T-helper 1 cell treated with Interleukin-12 subunit alpha and Interleukin-12 subunit beta and Interleukin-4 antibody, amounts not matched to agents 30 ng/mL and 1 ng/mL, for 36 hours (primary cell): ENCODE measurements around the gene TSEN54. TPM values are rescaled to one million over a fixed set of nuclear protein-coding genes. Genes with fewer than 3 reads are reported as not detected.

Experiments used
- intact Hi-C: fragments of 100-400 bp; cut with micrococcal nuclease; formaldehyde crosslinking; loops from one replicate; pipeline ENCODE4 v1.15.1; 2024
- total RNA-seq: library from RNA; stranded (reverse); gene quantifications from 2 replicates; pipeline ENCODE4 v1.2.3, GENCODE V29; 2022

The TSEN54 gene
- total RNA-seq, 1 donor from 2014 or later, result 65.2 TPM

GRCh38 chr17:75561927-75562603, 45.7 kb downstream of the TSEN54 start:
- intact Hi-C loops, result no loop called here

DNA sequence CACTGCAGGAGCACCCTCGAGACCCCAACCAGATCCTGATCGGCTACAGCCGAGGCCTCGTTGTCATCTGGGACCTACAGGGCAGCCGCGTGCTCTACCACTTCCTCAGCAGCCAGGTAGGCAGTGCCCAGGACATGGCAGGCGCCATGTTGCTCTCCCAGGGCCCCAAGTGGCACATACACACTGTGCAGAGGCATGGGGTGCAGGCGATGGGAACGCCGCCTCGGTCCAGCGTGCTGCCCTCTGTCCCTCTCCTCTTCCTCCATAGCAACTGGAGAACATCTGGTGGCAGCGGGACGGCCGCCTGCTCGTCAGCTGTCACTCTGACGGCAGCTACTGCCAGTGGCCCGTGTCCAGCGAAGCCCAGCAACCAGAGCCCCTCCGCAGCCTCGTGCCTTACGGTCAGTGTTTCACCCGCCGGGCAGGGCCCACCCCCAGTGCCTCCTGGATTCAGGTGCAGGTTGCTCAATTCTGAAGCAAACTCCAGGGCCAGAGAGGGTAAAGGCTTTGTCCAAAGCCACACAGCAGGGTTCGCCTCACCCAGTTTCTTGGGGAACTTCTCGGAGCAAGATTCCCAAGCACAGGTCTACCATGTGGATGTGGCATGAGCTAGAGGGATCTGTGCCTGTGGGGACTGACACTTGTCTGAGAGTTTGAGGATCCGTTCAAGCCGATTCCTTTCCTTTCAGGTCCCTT, 46.9 kb downstream of the TSEN54 start:
- intact Hi-C loops, result no loop called here

DNA sequence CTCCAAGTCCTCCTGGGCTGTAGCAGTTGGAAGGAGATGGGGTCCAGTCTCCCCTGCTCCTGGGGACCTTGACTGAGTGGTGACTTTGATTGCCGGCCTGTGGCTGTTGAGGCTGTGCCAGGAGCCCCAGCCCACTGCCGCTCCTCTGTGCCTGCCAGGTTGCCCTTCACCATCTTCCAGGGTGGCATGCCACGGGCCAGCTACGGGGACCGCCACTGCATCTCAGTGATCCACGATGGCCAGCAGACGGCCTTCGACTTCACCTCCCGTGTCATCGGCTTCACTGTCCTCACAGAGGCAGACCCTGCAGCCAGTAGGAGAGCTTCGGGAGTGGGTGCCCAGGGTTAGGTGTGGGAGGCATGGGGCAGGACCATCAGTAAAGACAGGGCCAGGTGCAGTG, 47.9 kb downstream of the TSEN54 start:
- intact Hi-C loops, result no loop called here

DNA sequence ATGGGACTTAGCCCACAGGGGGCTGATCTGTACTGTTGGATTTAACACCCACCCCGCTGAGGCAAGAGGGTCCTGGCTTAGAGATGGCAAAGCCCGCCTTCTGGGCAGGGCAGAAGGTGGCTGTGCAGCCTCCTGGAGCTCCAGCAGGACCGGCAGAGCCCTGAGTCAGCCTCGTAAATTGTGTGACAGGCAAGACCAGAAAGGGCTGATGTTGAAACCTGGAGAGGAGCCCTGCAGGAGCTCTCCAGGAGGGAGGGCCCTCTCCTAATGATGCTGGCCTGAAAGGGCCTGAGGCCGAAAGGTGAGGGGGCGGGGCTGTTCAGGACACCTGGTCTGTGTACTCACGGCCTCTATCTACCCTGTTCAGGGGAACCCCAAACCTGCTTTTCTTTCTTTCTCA, 48.7 kb downstream of the TSEN54 start:
- intact Hi-C loops, result no loop called here

GRCh38 chr17:75565618-75566017, 49.3 kb downstream of the TSEN54 start:
- intact Hi-C loops, result no loop called here

DNA sequence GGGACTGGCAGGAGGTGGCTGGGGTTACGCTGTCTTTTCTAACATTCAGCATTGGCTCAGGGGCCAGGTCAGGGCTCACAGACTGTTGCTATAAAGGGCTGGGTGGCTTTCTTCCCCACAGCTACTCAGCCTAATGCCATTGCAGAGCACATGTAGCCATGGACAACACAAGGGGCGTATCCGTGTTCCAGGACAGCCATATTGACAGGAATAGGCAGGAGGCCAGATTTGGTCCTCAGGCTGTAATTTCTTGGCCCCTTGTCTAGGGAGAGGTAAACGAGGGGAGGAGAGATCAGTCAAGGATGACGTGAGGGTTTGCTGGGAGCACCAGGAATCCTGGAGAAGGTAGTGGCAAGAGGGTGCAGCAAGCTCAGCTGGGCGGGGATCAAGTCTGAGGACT, 50.1 kb downstream of the TSEN54 start:
- intact Hi-C loops, result no loop called here

GRCh38 chr17:75566834-75567233, 50.5 kb downstream of the TSEN54 start:
- intact Hi-C loops, result no loop called here

GRCh38 chr17:75568412-75569255, 52.3 kb downstream of the TSEN54 start:
- intact Hi-C loops, result no loop called here

DNA sequence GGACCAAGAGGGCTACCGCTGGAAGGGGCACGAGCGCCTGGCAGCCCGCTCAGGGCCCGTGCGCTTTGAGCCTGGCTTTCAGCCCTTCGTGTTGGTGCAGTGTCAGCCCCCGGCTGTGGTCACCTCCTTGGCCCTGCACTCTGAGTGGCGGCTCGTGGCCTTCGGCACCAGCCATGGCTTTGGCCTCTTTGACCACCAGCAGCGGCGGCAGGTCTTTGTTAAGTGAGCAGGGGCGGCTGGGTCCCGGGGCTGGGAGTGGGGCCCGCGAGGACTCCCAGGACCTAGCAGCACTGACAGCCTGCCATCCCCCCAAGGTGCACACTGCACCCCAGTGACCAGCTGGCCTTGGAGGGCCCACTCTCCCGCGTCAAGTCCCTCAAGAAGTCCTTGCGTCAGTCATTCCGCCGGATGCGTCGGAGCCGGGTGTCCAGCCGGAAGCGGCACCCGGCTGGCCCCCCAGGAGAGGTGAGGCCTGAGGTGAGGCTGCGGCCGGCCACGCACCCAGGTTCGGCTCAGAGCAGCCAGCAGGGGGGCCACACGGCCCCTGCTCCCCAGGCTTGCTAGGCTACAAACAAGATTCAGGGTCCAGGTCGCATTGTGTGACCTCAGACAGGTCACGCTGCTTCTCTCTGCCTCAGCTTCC, 53.8 kb downstream of the TSEN54 start:
- intact Hi-C loops, result no loop called here

DNA sequence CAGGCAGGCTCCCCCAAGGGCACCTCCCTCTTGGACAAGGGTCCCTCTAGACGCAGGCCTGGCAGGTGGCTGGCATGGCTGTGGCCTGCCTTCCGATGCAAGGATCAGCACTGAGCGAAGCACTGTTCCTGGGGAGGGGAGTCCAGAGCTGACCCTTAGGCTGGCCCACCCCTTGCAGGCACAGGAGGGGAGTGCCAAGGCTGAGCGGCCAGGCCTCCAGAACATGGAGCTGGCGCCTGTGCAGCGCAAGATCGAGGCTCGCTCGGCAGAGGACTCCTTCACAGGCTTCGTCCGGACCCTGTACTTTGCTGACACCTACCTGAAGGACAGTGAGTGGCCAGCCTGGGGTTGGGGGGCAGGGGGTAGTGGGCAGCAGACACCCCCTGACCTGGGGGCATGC, 54.4 kb downstream of the TSEN54 start:
- intact Hi-C loops, result loop anchor here (1.0 kb wide), 1 partner anchor 18 kb away; no protein-coding TSS in a partner anchor

DNA sequence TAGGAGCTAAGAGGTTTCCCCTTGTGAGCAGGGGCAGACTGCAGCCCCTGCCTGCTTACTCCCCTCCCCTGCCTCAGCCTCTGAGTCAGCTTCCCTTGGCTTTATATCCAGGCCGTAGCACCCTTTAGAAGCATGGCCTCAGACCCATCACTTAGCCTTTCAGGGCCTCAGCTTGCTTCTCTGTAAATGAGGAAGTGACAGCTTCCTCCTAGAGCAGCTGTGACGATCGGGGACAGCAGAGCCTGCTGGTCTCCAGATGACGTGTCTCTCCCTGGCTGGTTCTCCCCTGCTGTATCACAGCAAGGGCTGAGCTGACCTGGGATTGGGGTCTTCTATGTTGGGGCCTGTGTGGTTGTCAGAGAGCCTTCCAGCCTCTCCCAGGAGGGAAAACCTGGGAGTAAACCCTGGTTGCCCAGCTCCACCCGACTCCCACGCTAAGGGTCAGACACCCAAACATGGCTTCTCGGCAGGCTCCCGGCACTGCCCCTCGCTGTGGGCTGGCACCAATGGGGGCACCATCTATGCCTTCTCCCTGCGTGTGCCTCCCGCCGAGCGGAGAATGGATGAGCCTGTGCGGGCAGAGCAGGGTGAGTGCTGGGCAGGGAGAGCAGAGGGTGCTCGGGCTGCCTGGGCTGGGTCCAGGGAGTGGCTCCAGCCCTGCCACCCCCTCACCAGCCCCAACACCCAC, 55.0 kb downstream of the TSEN54 start:
- intact Hi-C loops, result loop anchor here (1.0 kb wide), 1 partner anchor 17 kb away; no protein-coding TSS in a partner anchor

DNA sequence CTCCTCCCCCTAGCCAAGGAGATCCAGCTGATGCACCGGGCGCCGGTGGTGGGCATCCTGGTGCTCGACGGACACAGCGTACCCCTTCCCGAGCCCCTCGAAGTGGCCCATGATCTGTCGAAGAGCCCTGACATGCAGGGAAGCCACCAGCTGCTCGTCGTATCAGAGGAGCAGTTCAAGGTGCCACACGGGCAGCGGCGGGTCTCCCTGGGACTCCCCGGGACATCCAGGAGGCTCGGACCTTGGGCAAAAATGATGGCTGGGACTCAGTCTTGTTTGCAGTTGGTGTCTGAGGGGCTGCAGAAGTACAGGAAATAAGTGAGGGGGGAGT, 55.5 kb downstream of the TSEN54 start:
- intact Hi-C loops, result loop anchor here (1.0 kb wide), 1 partner anchor 16 kb away; no protein-coding TSS in a partner anchor

DNA sequence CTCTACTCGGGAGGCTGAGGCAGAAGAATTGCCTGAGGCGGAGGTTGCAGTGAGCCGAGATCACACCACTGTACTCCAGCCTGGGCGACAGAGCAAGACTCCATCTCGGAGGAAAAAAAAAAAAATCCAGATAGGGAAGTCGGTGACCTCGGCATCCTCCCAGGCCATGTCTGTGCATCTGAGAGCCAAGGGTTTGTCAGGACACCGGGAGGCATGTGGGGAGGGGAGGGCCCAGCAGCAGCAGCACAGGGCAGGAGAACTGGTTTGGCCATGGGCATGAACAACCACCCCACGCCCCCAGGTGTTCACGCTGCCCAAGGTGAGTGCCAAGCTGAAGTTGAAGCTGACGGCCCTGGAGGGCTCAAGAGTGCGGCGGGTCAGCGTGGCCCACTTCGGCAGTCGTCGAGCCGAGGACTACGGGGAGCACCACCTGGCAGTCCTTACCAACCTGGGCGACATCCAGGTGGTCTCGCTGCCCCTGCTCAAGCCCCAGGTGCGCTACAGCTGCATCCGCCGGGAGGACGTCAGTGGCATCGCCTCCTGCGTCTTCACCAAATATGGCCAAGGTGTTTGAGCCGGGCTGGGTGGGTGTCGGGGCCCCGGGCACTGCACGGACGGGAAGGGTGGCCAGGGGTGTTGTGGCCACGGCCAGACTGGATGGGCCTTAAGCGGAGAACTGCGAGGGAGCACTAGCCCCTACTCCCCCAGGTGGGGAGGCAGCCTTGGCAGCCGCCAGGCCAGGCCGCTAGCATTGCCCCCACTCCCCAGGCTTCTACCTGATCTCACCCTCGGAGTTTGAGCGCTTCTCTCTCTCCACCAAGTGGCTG, 56.6 kb downstream of the TSEN54 start:
- intact Hi-C loops, result no loop called here

- intact Hi-C loops, result no loop called here
These were observed 57.2 kb downstream of the TSEN54 start for GRCh38 chr17:75573540-75573957.

DNA sequence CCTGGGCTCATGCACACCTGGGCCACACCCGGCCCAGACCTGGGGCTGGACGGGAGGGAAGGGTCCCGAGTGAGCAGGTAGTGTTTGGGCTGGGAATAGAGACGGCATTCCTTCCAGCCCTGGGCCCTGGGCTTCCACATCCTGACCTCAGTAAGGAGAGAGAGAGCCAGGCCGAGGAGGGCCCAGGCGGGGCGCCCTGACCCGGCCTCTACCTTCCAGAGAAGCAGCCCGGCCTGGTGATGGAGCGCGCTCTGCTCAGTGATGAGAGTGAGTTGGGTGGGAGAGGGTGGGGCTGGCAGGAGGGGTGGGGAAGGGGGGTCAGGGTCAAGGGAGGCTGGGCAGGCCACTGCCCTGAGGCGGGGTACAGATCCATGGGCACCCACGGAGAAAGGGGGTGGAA, 57.7 kb downstream of the TSEN54 start:
- intact Hi-C loops, result no loop called here

Other genes starting within 250 kb of the TSEN54 start
- 36.3 and 39.2 TPM in 2 replicates for gene MIF4GD, start 245.3 kb upstream of the TSEN54 start, total RNA-seq
- 48.4 and 52.7 TPM in 2 replicates for gene SLC25A19, start 227.1 kb upstream of the TSEN54 start, total RNA-seq
- 150 and 168 TPM in 2 replicates for gene GRB2, start 110.8 kb upstream of the TSEN54 start, total RNA-seq
- gene TMEM94, start 59.9 kb upstream of the TSEN54 start, total RNA-seq, result 82.3 and 85.7 TPM in 2 replicates
- 0.74 and 0.76 TPM in 2 replicates for gene CASKIN2, start 991 bp upstream of the TSEN54 start, total RNA-seq
- 19.4 and 21.6 TPM in 2 replicates for gene LLGL2, start 9.2 kb downstream of the TSEN54 start, total RNA-seq
- 43.2 and 48.4 TPM in 2 replicates for gene MYO15B, start 71.3 kb downstream of the TSEN54 start, total RNA-seq
- 0.54 and 0.83 TPM in 2 replicates for gene SMIM5, start 116.9 kb downstream of the TSEN54 start, total RNA-seq
- gene RECQL5, start 150.6 kb downstream of the TSEN54 start, total RNA-seq, result 41.6 and 43.4 TPM in 2 replicates
- 93.2 and 108 TPM in 2 replicates for gene SAP30BP, start 150.8 kb downstream of the TSEN54 start, total RNA-seq
- 0.78 and 0.91 TPM in 2 replicates for gene ITGB4, start 204.9 kb downstream of the TSEN54 start, total RNA-seq
- gene GALK1, start 248.7 kb downstream of the TSEN54 start, total RNA-seq, result 40.4 and 41.4 TPM in 2 replicates